Measurements from ENCODE around the gene GATAD2B. TPM values are rescaled to one million over a fixed set of nuclear protein-coding genes. Genes with fewer than 3 reads are reported as not detected.

Gene GATAD2B
- total RNA-seq, 2 experiments from 2014 or later: 59.5 to 59.8 TPM

DNA sequence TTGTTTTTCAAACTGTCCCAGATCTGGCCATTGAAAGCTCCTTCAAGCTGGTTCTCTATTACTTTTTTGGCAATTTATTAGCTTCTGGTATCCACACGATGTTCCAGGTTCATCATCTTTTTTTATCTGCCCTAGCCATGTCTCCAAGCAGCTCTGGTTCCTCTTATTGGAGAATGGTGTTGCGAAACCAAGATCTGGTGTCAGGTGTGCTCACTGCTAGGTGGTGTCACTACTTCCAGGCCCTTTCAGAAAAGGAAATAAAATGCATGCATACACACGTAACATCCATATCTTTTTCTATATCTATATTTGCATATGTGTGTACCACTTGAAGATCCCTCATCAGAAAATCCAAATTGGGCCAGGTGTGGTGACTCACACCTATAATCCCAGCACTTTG, 53.3 kb downstream of the GATAD2B start:
- Mint-ChIP-seq H3K27ac (no peak overlapping the region), H3K4me1 (ENCODE audit: low read depth) (peaks cover 46% of the 10 kb centered on the region), H3K27me3 (no peaks in the 10 kb centered on the region), H3K9me3 (no peaks in the 10 kb centered on the region), H3K36me3 (ENCODE audit: low read depth) (peaks cover 12% of the 10 kb centered on the region), H3K4me3 (no peak overlapping the region)
- ChIA-PET POLR2A (interaction anchor here (1.0 kb wide), 1 partner anchor 13 kb away, joined by 3 read pairs; no protein-coding TSS in a partner anchor), CTCF (interaction anchor here (1.4 kb wide), 1 partner anchor 117 kb away, joined by 5 read pairs; the partner anchor contains the start of gene RAB13)
- TF ChIP-seq, protein P1, sequence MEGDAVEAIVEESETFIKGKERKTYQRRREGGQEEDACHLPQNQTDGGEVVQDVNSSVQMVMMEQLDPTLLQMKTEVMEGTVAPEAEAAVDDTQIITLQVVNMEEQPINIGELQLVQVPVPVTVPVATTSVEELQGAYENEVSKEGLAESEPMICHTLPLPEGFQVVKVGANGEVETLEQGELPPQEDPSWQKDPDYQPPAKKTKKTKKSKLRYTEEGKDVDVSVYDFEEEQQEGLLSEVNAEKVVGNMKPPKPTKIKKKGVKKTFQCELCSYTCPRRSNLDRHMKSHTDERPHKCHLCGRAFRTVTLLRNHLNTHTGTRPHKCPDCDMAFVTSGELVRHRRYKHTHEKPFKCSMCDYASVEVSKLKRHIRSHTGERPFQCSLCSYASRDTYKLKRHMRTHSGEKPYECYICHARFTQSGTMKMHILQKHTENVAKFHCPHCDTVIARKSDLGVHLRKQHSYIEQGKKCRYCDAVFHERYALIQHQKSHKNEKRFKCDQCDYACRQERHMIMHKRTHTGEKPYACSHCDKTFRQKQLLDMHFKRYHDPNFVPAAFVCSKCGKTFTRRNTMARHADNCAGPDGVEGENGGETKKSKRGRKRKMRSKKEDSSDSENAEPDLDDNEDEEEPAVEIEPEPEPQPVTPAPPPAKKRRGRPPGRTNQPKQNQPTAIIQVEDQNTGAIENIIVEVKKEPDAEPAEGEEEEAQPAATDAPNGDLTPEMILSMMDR (IDR thresholded peaks at IDR 0.05): no peak
- no peak for ATAC-seq
- intact Hi-C loops (cut with micrococcal nuclease): no loop called here
- DNase-seq: no peak

DNA sequence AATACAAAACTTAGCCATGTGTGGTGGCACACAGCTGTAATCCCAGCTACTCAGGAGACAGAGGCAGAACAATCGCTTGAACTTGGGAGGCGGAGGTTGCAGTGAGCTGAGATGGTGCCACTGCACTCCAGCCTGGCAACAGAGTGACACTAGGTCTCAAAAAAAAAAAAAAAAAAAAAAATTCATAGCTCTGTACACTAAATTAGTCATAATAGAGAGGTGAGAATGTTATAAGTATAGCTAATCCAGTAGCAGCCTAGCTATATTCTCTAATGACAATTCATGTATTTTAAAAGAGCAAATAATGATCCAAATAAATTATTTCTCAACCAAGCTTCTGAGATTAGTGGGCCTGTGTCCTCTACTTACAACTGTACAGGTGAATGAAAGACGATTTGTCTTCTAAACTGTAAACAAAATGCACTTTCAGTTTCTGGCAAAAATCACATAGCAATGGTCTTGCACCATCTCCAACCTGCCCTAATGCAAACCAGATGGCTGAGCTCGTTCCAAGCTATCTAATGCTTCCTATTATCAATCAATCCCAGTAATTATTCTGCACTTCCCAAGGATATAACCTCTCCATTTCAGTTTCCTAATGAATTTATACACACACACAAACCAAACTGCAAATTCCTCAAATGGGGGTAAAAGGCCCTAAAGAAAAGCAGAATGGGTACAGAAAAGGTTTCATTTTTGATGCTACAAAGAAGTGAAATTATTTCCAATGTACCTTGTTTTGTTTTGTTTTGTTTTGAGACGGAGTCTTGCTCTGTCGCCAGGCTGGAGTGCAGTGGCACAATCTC, 56.5 kb downstream of the GATAD2B start:
- Mint-ChIP-seq H3K36me3 (ENCODE audit: low read depth) (peaks cover 12% of the 10 kb centered on the region), H3K27me3 (no peaks in the 10 kb centered on the region), H3K9me3 (no peaks in the 10 kb centered on the region), H3K4me3 (no peak overlapping the region), H3K27ac (peak overlapping the region; percentile 59), H3K4me1 (ENCODE audit: low read depth) (peaks cover 38% of the 10 kb centered on the region)
- POLR2A ChIA-PET: interaction anchor here (0.6 to 1.5 kb wide), 5 partner anchors 9 to 213 kb away, joined by 3 to 7 read pairs (median 3); partner anchors contain the start of gene GATAD2B
- ATAC-seq (peak; percentile 24), DNase-seq (no peak)
- TF ChIP-seq, protein P1 (IDR thresholded peaks at IDR 0.05): no peak
- CTCF ChIA-PET: interaction anchor here (0.9 to 1.5 kb wide), 3 partner anchors 38 to 73 kb away, joined by 3 read pairs; no protein-coding TSS in a partner anchor
- intact Hi-C loops (cut with micrococcal nuclease): no loop called here

DNA sequence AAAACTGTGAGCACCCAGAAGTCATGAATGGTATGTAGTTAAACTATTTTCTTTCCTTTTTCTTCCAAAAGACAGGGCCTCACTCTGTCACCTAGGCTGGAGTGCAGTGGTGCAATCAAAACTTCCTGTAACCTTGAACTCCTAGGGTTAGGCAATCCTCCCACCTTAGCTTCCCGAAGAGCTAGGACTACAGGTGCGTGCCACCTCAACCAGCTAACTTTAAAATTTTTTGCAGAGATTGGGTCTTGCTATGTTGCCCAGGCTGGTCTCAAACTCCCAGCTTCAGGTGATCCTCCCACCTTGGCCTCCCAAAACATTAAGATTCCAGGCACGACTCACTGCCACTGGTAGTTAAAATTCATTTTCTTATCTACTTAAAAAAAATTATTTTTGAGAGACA, 62.5 kb downstream of the GATAD2B start:
- CTCF ChIA-PET: no interaction called here
- H3K9me3 Mint-ChIP-seq: no peaks in the 10 kb centered on the region

DNA sequence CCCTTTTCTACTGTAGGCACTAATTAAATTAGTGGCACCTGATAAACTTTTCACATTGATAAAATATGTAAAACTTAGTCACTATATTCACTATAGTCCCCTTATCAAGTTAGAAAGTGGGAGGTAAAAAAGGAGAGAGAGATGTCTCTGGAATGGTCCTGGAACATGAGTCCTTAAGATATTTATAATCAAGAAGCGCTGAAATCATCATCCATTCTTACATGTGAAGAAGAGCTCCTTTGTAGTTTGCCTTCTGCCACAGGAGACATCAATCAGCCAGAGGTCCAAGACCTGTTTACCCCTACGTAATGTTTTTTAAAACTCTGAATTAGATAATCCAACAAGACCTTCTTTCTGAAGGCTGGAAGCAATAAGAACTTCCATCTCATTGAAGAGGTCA, 65.3 kb downstream of the GATAD2B start:
- intact Hi-C loops (cut with micrococcal nuclease): no loop called here
- POLR2A ChIA-PET: no interaction called here
- no peak for ATAC-seq
- Mint-ChIP-seq H3K27ac (no peak overlapping the region), H3K36me3 (ENCODE audit: low read depth) (peaks cover 6% of the 10 kb centered on the region), H3K27me3 (no peaks in the 10 kb centered on the region), H3K4me1 (ENCODE audit: low read depth) (peaks cover 17% of the 10 kb centered on the region), H3K4me3 (no peak overlapping the region), H3K9me3 (no peaks in the 10 kb centered on the region)
- DNase-seq: no peak
- CTCF ChIA-PET: no interaction called here
- TF ChIP-seq, protein P1 (IDR thresholded peaks at IDR 0.05): no peak

More for the DNA sequence above, 62.5 kb downstream of the GATAD2B start:
- TF ChIP-seq, protein P1 (IDR thresholded peaks at IDR 0.05): no peak
- peaks cover 18% of the 10 kb centered on the region for H3K4me1 Mint-ChIP-seq (ENCODE audit: low read depth)
- H3K27me3 Mint-ChIP-seq: no peaks in the 10 kb centered on the region
- DNase-seq (no peak), ATAC-seq (no peak)
- no peak overlapping the region for H3K27ac Mint-ChIP-seq
- no peak overlapping the region for H3K4me3 Mint-ChIP-seq
- H3K36me3 Mint-ChIP-seq (ENCODE audit: low read depth): peaks cover 8% of the 10 kb centered on the region
- intact Hi-C loops (cut with micrococcal nuclease): no loop called here
- POLR2A ChIA-PET: interaction anchor here (0.6 kb wide), 1 partner anchor 17 kb away, joined by 3 read pairs; no protein-coding TSS in a partner anchor

DNA sequence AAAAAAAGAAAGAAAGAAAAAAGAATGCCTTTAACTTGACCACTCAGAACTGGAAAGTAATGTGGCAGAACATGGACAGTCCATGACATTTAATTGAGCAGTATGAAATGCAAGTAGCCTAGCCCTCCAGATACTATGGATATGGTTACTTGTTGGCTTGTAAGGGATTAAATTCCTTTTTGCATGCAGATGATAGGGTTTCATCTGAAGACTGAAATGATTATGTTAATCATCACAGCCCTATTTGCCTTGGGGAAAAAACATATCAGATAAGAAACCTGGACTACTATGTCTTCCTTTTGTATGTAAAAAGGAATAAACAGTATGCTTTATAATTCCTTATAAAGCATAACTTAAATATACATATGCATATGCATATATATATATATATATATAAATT, 66.0 kb downstream of the GATAD2B start:
- no peak for ATAC-seq
- ChIA-PET CTCF (no interaction called here), POLR2A (no interaction called here)
- Mint-ChIP-seq H3K36me3 (ENCODE audit: low read depth) (peaks cover 11% of the 10 kb centered on the region), H3K4me3 (no peak overlapping the region), H3K27me3 (no peaks in the 10 kb centered on the region), H3K4me1 (ENCODE audit: low read depth) (peaks cover 25% of the 10 kb centered on the region), H3K9me3 (no peaks in the 10 kb centered on the region), H3K27ac (no peak overlapping the region)
- DNase-seq: no peak
- intact Hi-C loops (cut with micrococcal nuclease): no loop called here
- TF ChIP-seq, protein P1 (IDR thresholded peaks at IDR 0.05): no peak

All from activated CD8-positive, alpha-beta T cell treated with anti-CD3 and anti-CD28 coated beads for 36 hours (primary cell).